Brain microvascular endothelial cell (primary cell): ENCODE measurements around the gene ADAMTS12.
"Not testable (repeated sequence)": the region's sequence is repeated elsewhere in the genome, so short reads cannot be mapped to it uniquely, and the experiment has no call there.

Experiments
- DNase-seq: peaks from one replicate; pipeline ENCODE4 v3.0.0-alpha.2; 2020
- H3K27ac ChIP-seq: fragments of 250-450 bp; sonication (Bioruptor Pico); 2 replicates; pipeline ENCODE4 v1.5.1; 2020; ENCODE audit warnings: mild to moderate bottlenecking, moderate library complexity
- H3K27me3 ChIP-seq: fragments of 250-450 bp; sonication (Bioruptor Pico); replicated peaks from 2 replicates; pipeline ENCODE4 v1.5.1; 2020; ENCODE audit warnings: mild to moderate bottlenecking
- H3K36me3 ChIP-seq: fragments of 250-450 bp; sonication (Bioruptor Pico); replicated peaks from 2 replicates; pipeline ENCODE4 v1.5.1; 2020; ENCODE audit warnings: mild to moderate bottlenecking
- H3K4me3 ChIP-seq: 2 replicates; pipeline ENCODE4 v1.5.1; 2011; ENCODE audit warnings: low read depth, mild to moderate bottlenecking, control low read depth, low read length, moderate library complexity
- in situ Hi-C: cut with HindIII; loops from 2 replicates; pipeline ENCODE4 v1.10.0; 2017; ENCODE audit warnings: low sequenced_read_pairs, low pct_ligation_motif_present
- TF ChIP-seq, protein P1 (sequence below): IDR thresholded peaks from 2 replicates; pipeline ENCODE4 v1.5.1; 2011; ENCODE audit warnings: low read depth, mild to moderate bottlenecking, moderate library complexity, low read length, control low read depth, inconsistent platforms; ENCODE audit errors: missing control alignments

ADAMTS12 gene

GRCh38 chr5:33523208-33523771 is 368.5 kb downstream of the ADAMTS12 start:
- Histone ChIP-seq H3K36me3 (peaks cover 48% of the 10 kb centered on the region), H3K27ac (no peak overlapping the region), H3K27me3 (no peaks in the 10 kb centered on the region), H3K4me3 (no peak overlapping the region)
- in situ Hi-C loops = no loop called here
- DNase-seq = no peak
- TF ChIP-seq, protein P1, sequence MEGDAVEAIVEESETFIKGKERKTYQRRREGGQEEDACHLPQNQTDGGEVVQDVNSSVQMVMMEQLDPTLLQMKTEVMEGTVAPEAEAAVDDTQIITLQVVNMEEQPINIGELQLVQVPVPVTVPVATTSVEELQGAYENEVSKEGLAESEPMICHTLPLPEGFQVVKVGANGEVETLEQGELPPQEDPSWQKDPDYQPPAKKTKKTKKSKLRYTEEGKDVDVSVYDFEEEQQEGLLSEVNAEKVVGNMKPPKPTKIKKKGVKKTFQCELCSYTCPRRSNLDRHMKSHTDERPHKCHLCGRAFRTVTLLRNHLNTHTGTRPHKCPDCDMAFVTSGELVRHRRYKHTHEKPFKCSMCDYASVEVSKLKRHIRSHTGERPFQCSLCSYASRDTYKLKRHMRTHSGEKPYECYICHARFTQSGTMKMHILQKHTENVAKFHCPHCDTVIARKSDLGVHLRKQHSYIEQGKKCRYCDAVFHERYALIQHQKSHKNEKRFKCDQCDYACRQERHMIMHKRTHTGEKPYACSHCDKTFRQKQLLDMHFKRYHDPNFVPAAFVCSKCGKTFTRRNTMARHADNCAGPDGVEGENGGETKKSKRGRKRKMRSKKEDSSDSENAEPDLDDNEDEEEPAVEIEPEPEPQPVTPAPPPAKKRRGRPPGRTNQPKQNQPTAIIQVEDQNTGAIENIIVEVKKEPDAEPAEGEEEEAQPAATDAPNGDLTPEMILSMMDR = no peak

- no peaks in the 10 kb centered on the region for H3K36me3 ChIP-seq
- no peak overlapping the region for H3K27ac ChIP-seq
- H3K27me3 ChIP-seq = no peaks in the 10 kb centered on the region
- no peak for DNase-seq
- H3K4me3 ChIP-seq = no peak overlapping the region
- in situ Hi-C loops = no loop called here
- TF ChIP-seq, protein P1 = no peak
These were observed 375.4 kb downstream of the ADAMTS12 start for GRCh38 chr5:33516421-33516820.

DNA sequence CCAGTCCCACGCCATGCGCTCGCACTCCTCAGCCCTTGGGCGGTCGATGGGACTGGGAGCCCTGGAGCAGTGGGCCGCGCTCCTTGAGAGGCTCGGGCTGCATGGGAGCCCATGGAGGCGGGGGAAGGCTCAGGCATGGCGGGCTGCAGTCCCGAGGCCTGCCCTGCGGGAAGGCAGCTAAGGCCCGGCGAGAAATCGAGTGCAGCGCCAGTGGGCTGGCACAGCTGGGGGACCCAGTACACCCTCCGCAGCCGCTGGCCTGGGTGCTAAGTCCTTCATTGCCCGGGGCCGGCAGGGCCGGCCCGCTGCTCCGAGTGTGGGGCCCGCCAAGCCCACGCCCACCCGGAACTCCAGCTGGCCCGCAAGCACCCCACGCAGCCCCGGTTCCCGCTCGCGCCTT is 376.4 kb downstream of the ADAMTS12 start:
- H3K4me3 ChIP-seq, H3K27me3 ChIP-seq, DNase-seq, H3K27ac ChIP-seq, H3K36me3 ChIP-seq, in situ Hi-C loops: not testable (repeated sequence)

DNA sequence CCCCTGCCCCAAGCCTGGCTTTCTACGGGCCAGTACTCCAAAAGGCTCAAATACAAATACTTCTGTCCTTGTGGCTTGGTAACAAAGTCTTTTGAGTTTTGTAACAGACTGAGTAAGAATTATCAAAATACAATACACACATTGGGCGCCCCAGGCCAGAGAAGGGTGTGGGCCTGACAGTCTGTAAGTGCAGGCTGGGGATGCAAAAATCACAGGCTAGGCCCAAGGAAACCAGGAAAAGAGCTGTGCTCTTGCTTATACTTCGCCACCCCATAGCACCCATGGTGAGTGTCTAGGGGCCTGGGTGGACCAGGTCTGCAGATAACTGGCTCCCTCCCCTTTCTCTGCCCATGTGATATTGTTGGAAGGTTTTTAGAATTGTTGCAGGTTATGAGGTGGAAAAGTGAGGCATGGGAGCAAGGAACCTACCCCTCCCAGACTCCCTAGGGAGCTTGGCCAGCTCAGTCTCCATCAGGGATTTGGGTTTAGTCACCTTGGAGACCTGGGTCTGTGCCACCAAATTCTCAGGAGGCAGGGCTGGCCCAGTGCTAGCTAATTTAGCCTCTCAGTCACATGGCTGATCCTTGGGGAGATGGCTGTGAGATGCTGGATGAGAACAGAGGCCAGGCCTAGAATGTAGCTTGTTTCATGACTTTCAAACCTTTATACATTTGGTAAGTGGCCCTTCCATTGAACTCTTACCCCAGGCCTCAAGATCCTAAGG is 378.2 kb downstream of the ADAMTS12 start:
- H3K36me3 ChIP-seq = no peaks in the 10 kb centered on the region
- in situ Hi-C loops = no loop called here
- no peak overlapping the region for H3K27ac ChIP-seq
- no peak for DNase-seq
- H3K4me3 ChIP-seq = no peak overlapping the region
- no peaks in the 10 kb centered on the region for H3K27me3 ChIP-seq
- TF ChIP-seq, protein P1 = no peak

- Histone ChIP-seq H3K27me3 (no peaks in the 10 kb centered on the region), H3K36me3 (no peaks in the 10 kb centered on the region), H3K4me3 (no peak overlapping the region), H3K27ac (no peak overlapping the region)
- no peak for DNase-seq
- TF ChIP-seq, protein P1 = no peak
- in situ Hi-C loops = no loop called here
These were observed 382.8 kb downstream of the ADAMTS12 start for GRCh38 chr5:33509036-33509435.

DNA sequence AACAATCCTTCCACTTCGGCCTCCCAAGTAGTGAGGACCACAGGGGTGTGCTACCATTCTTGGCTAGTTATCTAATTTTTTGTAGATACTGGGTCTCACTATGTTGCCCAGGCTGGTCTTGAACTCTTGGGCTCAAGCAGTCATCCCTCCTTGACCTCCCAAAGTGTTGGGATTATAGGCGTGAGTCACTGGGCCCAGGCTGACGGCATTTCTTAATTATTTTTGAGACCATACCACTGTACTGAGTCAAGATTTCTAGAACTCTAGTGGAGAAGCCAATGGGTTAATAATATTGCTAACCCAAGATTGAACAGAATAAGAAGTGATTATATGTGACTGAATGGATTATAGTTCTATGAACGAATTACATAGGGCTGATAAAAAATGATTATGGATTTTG is 384.4 kb downstream of the ADAMTS12 start:
- TF ChIP-seq, protein P1 = no peak

More for the DNA sequence above, 384.4 kb downstream of the ADAMTS12 start:
- no peaks in the 10 kb centered on the region for H3K36me3 ChIP-seq
- no peak for DNase-seq
- in situ Hi-C loops = no loop called here
- no peak overlapping the region for H3K4me3 ChIP-seq
- no peaks in the 10 kb centered on the region for H3K27me3 ChIP-seq
- no peak overlapping the region for H3K27ac ChIP-seq
